ENCODE results near the gene TEAD1.

TEAD1 gene

GRCh38 chr11:12900496-12900895 is 226.3 kb downstream of the TEAD1 start:
- DNase-seq (ENCODE audit: low spot score), result peak; percentile 89

DNA sequence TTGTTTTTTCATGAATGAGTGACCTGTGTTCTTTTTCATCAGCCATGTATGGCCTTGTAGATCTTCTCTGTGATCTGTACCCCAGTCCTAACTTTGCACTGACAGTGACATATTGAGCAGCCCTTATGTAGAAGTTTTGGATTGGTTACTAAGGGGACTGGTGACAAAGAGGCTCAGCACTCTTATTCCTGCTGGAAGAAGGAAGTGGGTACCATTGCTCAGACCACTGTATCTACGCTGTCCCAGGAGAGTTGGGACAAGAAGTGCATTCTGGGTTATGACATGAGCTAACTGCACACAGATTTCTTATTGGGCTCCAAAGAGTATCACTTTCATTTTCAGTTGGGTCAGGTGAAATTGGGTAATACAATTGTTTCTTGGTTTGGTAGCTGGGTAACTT is 227.1 kb downstream of the TEAD1 start:
- DNase-seq (ENCODE audit: low spot score), result no peak

- no peak for DNase-seq (ENCODE audit: low spot score)
These were observed 227.8 kb downstream of the TEAD1 start for GRCh38 chr11:12901874-12902481.

DNA sequence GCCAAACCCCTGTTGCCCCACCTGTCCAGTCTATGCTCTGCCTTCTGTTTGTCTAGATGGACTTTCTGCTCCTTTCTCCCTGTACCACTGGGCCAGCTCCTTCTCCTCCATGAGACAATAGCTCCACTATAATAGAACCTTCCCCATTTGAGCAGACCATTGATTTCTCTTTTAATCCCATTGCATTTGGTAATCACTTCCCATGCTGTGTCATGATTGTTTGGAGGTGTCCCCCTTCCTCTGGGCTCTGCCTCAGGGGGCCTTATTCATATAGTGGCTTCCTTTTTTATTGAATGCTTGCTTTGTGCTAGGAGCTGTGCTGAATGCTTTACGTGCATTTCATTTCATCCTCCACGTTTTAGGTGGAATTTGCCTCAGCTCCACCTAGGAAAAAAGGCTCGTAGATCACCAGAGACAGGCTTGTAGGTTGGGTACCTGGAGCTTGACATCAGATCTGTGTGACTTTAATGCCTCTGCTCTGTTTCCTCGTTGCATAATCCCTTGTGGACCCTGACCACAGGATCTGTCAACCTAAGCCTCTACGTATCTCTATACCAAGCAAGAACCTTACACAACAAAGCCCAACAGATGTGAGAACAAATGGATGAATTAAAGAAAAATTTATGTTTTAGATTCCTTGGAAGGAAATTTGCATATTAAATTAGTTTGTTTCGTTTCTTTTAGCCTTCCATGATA is 228.7 kb downstream of the TEAD1 start:
- DNase-seq (ENCODE audit: low spot score), result no peak

DNA sequence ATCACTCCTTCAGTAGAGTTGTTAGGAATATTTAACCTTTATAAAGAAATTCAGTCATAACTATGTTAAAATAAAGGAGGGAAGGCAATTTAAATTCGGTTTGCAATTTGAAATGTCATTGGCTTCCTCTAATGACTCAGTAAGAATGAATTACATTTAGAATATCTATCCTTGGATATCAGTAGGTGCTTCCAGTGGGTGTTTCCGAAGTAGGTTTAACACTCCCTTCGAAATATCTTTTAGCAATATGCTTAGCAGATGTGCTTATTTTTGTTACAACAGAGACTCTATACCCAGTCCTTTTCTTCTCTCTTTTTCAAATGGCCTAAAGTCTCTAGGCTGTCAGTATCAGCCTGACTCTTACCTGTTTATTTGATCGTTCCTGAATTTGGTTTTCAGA is 231.2 kb downstream of the TEAD1 start:
- no peak for DNase-seq (ENCODE audit: low spot score)

DNA sequence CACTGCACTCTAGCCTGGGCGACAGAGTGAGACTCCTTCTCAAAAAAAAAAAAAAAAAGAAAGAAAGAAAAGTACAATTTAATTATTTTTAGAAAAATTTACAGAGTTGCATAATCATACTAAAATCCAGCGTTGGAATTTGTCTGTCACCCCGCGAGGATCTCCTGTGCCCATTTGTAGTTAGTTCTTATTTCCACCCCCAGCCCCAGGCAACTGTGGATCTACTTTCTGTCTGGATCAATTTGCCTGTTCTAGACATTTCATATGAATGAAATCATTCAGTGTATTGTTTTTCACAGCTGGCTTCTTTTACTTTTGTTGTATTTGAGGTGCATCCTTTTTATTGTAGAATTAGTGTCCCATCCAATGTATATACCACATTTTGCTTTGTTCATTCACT is 232.3 kb downstream of the TEAD1 start:
- no peak for DNase-seq (ENCODE audit: low spot score)

DNA sequence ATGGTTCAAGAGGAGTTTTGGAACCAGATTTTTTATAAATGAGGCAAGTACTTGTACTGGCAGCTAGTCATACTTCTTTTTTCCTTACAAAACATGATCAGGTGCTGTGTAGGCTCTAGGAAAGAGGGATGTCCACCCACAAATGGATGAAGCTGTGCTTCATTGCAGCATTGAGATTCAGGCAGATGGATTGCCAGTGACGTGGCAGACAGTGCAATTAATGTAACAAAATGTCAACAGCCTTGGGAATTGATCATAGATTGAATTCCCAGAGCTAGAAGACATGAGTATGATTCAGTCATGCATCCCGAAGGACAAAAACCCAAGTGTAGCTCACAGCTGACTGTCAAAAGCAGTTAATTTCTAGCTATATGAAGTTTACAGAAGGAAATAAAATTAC is 235.7 kb downstream of the TEAD1 start:
- no peak for DNase-seq (ENCODE audit: low spot score)

DNA sequence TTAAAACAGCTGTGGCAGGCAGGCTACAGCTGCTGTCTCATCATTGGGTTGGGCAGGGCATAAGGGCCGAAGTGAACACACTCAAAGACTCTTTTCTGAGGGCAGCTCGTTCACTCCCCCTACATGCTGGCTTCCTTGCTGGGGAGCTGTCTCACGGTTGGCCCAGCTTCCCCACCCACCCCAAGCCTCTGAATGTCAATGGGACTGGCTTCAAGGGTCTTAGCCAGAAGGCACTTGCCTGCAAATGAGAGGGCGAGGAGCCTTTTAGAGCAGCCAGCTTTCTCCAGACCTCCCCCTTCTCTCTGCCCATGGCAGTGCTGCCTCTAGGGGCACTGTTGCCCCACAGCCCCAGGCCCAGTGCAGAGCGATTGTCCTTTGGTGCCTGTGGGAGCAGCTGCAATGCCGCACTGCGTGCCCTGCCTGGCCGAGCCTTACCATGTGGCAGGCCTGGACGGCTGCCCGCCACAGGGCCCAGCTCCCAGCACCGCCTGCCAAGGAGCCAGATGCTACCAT is 240.2 kb downstream of the TEAD1 start:
- DNase-seq (ENCODE audit: low spot score), result peak; percentile 32

GRCh38 chr11:12915093-12915492 is 240.9 kb downstream of the TEAD1 start:
- DNase-seq (ENCODE audit: low spot score), result no peak

- DNase-seq (ENCODE audit: low spot score), result no peak
These were observed 243.6 kb downstream of the TEAD1 start for GRCh38 chr11:12917822-12918221.

GRCh38 chr11:12918667-12919066 is 244.4 kb downstream of the TEAD1 start:
- DNase-seq (ENCODE audit: low spot score), result no peak

DNA sequence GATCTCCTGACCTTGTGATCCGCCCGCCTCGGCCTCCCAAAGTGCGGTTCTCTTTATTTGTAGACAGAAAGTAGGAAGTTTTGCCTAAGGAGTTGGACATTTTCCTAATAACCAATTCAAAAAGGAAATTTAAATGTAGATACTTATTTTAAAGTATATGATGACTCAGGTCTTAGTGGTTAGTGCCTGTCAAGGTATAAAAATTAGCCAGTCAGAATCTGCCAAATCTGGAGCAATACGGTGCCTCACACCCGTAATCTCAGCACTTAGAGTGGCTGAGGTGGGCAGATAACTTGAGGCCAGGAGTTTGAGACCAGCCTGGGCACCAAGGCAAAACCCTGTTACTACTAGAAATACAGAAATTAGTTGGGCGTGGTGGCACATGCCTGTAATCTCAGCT is 248.2 kb downstream of the TEAD1 start:
- DNase-seq (ENCODE audit: low spot score), result no peak

DNA sequence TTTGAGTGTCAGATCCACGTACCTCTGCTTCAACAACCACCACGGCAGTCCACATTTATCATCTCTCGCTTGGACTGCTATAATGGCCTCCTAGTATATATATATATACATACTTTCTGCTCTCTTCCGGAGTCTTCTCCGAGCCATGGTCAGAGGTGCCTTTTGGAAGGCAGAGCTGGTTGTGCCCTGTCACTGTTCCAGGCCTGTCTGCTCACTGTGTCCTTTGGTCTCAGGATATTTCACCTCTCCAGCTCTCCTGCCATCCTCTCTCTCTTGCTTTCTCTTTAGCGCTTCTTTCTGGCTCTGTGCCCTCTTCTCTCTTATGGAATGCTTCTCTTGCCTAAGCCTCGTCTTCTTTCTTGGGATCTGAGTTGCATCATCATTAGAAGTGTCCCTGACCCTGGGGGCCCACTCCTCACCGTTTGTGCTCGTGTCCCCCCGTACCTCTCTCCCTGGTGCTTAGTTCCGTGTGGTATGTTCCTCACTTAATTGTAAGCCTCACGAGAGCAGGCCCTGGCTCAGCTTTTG is 248.8 kb downstream of the TEAD1 start:
- DNase-seq (ENCODE audit: low spot score), result no peak

- DNase-seq (ENCODE audit: low spot score), result no peak
These were observed 250.4 kb downstream of the TEAD1 start for GRCh38 chr11:12924650-12925049.

DNA sequence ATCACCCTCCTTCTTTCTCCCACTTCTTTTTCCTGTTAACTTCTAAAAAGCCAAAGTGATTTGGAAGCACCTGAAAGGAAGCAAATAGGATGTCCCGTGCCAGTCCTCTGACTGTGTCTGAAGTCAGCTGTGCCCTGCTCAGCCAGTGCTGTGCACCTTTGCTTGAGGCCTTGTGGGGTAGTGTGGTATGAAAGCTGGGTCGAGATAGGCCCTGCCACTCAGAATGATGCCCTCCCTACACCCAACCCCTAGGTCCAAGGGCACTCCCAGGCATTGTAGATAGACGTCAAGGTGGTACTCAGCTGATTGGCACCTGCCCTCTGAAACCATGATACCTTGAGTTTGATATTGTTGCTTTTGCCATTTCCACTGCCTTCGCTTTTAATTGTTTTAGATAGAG is 251.3 kb downstream of the TEAD1 start:
- DNase-seq (ENCODE audit: low spot score), result no peak

- no peak for DNase-seq (ENCODE audit: low spot score)
These were observed 253.0 kb downstream of the TEAD1 start for GRCh38 chr11:12927221-12927620.

GRCh38 chr11:12927886-12928285 is 253.7 kb downstream of the TEAD1 start:
- no peak for DNase-seq (ENCODE audit: low spot score)

DNA sequence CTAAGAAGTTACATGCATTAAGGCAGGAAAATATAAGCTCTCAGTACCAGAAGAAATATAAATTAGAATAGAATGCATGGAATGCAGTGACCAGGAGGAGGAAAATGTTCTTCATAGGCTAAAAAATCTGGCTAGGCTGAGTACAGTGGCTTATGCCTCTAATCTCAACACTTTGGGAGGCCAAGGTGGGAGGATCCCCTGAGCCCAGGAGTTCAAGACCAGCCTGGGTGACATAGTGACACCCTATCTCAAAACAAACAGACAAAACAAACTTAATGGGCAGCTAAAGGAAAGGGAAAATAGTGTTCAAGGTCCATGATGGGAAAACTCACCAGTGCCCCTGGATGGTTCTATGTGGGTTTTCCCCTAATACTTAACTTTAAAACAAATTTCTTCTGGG is 256.6 kb downstream of the TEAD1 start:
- DNase-seq (ENCODE audit: low spot score), result no peak

DNA sequence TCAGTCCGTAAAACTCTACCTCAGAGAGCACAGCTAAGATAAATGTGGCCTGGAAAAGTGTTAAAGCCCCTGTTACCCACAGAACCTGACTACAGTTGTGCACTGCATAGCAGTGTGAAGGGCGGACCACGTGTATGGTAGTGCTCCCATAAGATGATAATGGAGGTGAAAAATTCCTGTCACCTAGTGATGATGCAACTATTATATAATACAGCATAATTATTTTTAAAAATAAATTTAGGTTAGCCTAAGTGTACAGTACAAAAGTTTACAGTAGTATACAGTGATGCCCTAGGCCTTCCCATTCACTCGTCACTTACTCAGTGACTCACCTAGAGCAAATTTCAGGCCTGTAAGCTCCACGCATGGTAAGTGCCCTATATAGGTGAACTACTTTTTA is 258.3 kb downstream of the TEAD1 start:
- DNase-seq (ENCODE audit: low spot score), result no peak

DNA sequence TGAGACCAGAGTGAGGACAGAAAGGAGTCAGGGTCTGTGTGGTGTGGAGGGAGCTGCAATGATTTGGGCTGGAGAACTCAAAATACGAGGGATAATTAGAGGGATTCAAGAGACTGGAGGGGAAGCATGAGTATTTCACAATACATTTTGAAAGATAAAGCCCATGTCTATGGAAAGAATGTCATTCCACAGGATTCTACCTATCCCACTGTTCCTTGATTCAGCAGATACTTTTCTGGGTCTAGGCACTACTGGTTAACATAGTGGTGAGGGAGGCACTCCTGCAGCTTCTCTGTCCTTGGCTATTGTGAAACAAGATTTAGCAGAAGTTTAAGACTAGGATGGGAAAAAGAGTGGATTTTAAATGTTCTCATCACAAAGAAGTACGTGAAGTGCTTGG is 262.0 kb downstream of the TEAD1 start:
- no peak for DNase-seq (ENCODE audit: low spot score)

- no peak for DNase-seq (ENCODE audit: low spot score)
These were observed 264.5 kb downstream of the TEAD1 start for GRCh38 chr11:12938590-12939247.

GRCh38 chr11:12941671-12942070 is 267.4 kb downstream of the TEAD1 start:
- no peak for DNase-seq (ENCODE audit: low spot score)

- DNase-seq (ENCODE audit: low spot score), result no peak
These were observed 267.9 kb downstream of the TEAD1 start for GRCh38 chr11:12942157-12942556.
